HEK293T (cell line): ENCODE data around the gene TESK2.

Source experiments
- CTCF ChIA-PET: fragments of 350-600 bp; formaldehyde crosslinking; extraction: SDS; loops from one replicate; lab custom pipeline; 2021; ENCODE audit warnings: antibody characterized with exemption, inconsistent platforms; lab: Yijun Ruan, JAX
- POLR2A ChIA-PET: fragments of 350-600 bp; formaldehyde crosslinking; extraction: SDS; loops from one replicate; lab custom pipeline; 2020; ENCODE audit warnings: antibody characterized with exemption, inconsistent platforms; lab: Yijun Ruan, JAX
- DNase-seq: peaks from one replicate; pipeline ENCODE4 v3.0.0; 2012; ENCODE audit warnings: mixed read lengths; ENCODE audit errors: extremely low spot score
- ARNT ChIP-seq: fragments of 450-650 bp; IDR thresholded peaks from 2 replicates; pipeline ENCODE4 v1.6.1; 2017; ENCODE audit warnings: mild to moderate bottlenecking
- BHLHE40 ChIP-seq: fragments of 450-650 bp; IDR thresholded peaks from 2 replicates; pipeline ENCODE4 v1.6.1; 2016; ENCODE audit warnings: mild to moderate bottlenecking, moderate library complexity, borderline replicate concordance
- CTBP1 ChIP-seq: fragments of 450-650 bp; IDR thresholded peaks from 2 replicates; pipeline ENCODE4 v1.6.1; 2016; ENCODE audit warnings: borderline replicate concordance
- ELF4 ChIP-seq: fragments of 450-650 bp; IDR thresholded peaks from 2 replicates; pipeline ENCODE4 v1.6.1; 2017; ENCODE audit warnings: antibody characterized with exemption
- FOXA1 ChIP-seq: fragments of 450-650 bp; IDR thresholded peaks from 2 replicates; pipeline ENCODE4 v1.6.1; 2016; ENCODE audit warnings: mild to moderate bottlenecking
- FOXK2 ChIP-seq: fragments of 450-650 bp; IDR thresholded peaks from 2 replicates; pipeline ENCODE4 v1.6.1; 2016; ENCODE audit warnings: mild to moderate bottlenecking
- FOXM1 ChIP-seq: fragments of 450-650 bp; IDR thresholded peaks from 2 replicates; pipeline ENCODE4 v1.6.1; 2017; ENCODE audit warnings: mild to moderate bottlenecking, borderline replicate concordance
- HDGF ChIP-seq: fragments of 450-650 bp; IDR thresholded peaks from 2 replicates; pipeline ENCODE4 v1.6.1; 2017; ENCODE audit warnings: antibody characterized with exemption, borderline replicate concordance
- L3MBTL2 ChIP-seq: fragments of 450-650 bp; conservative IDR thresholded peaks from 2 replicates; pipeline ENCODE4 v1.6.1; 2016; ENCODE audit warnings: mild to moderate bottlenecking
- LEF1 ChIP-seq: fragments of 450-650 bp; IDR thresholded peaks from 2 replicates; pipeline ENCODE4 v1.6.1; 2017; ENCODE audit warnings: mild to moderate bottlenecking, borderline replicate concordance
- NFRKB ChIP-seq: fragments of 450-650 bp; IDR thresholded peaks from 2 replicates; pipeline ENCODE4 v1.6.1; 2016; ENCODE audit warnings: mild to moderate bottlenecking, moderate library complexity
- PKNOX1 ChIP-seq: fragments of 450-650 bp; IDR thresholded peaks from 2 replicates; pipeline ENCODE4 v1.6.1; 2016
- SP1 ChIP-seq: fragments of 450-650 bp; IDR thresholded peaks from 2 replicates; pipeline ENCODE4 v1.6.1; 2017
- SUZ12 ChIP-seq: fragments of 450-650 bp; IDR thresholded peaks from 2 replicates; pipeline ENCODE4 v1.6.1; 2016; ENCODE audit warnings: mild to moderate bottlenecking
- TARDBP ChIP-seq: fragments of 450-650 bp; IDR thresholded peaks from 2 replicates; pipeline ENCODE4 v1.6.1; 2016
- ZNF384 ChIP-seq: fragments of 450-650 bp; IDR thresholded peaks from 2 replicates; pipeline ENCODE4 v1.6.1; 2016

The TESK2 gene

GRCh38 chr1:45421935-45422334 lies 69.0 kb downstream of the TESK2 start:
- TF ChIP-seq ZNF384 (no peak), PKNOX1 (no peak), BHLHE40 (no peak), LEF1 (no peak), SUZ12 (no peak), ARNT (no peak), L3MBTL2 (no peak), NFRKB (no peak), TARDBP (no peak), SP1 (no peak), HDGF (no peak)
- DNase-seq = no peak
- ChIA-PET CTCF (no interaction called here), POLR2A (interaction anchor here (1.1 kb wide), 1 partner anchor 119 kb away, joined by 3 read pairs; no protein-coding TSS in a partner anchor)

GRCh38 chr1:45414746-45415145 lies 76.2 kb downstream of the TESK2 start:
- ChIA-PET CTCF (no interaction called here), POLR2A (interaction anchor here (0.9 kb wide), 1 partner anchor 783 kb away, joined by 3 read pairs; no protein-coding TSS in a partner anchor)
- DNase-seq = no peak
- TF ChIP-seq SP1 (no peak), TARDBP (no peak), NFRKB (no peak), FOXM1 (no peak), PKNOX1 (no peak), FOXA1 (no peak), SUZ12 (no peak), ZNF384 (no peak), ELF4 (no peak)

GRCh38 chr1:45412899-45413298 lies 78.1 kb downstream of the TESK2 start:
- no peak for TF ChIP-seq BHLHE40
- no peak for TF ChIP-seq PKNOX1
- no peak for TF ChIP-seq L3MBTL2
- no peak for TF ChIP-seq NFRKB
- no peak for TF ChIP-seq SUZ12
- TF ChIP-seq SP1 = no peak
- TF ChIP-seq ELF4 = no peak
- POLR2A ChIA-PET = interaction anchor here (1.5 kb wide), 1 partner anchor 11 kb away, joined by 3 read pairs; no protein-coding TSS in a partner anchor

GRCh38 chr1:45411510-45411899 lies 79.5 kb downstream of the TESK2 start:
- CTCF ChIA-PET = no interaction called here
- POLR2A ChIA-PET = interaction anchor here (1.5 kb wide), 1 partner anchor 13 kb away, joined by 3 read pairs; no protein-coding TSS in a partner anchor
- no peak for DNase-seq
- TF ChIP-seq SP1 (no peak), FOXM1 (no peak), TARDBP (no peak), NFRKB (no peak), SUZ12 (no peak), HDGF (no peak), FOXA1 (no peak), ARNT (no peak), PKNOX1 (no peak)

More at GRCh38 chr1:45412899-45413298, 78.1 kb downstream of the TESK2 start:
- CTCF ChIA-PET = interaction anchor here (1.1 kb wide), 3 partner anchors 11 to 87 kb away, joined by 3 to 4 read pairs (median 3); partner anchors contain the start of genes CCDC163 and MMACHC
- DNase-seq = no peak

- TF ChIP-seq HDGF (no peak), NFRKB (no peak), SUZ12 (no peak), ARNT (no peak), ZNF384 (no peak), FOXM1 (no peak), FOXA1 (no peak), FOXK2 (no peak), L3MBTL2 (no peak), SP1 (no peak), TARDBP (no peak), PKNOX1 (no peak), BHLHE40 (no peak), ELF4 (no peak), CTBP1 (no peak), LEF1 (no peak)
- ChIA-PET CTCF (interaction anchor here (0.6 kb wide), 1 partner anchor 622 kb away, joined by 3 read pairs; no protein-coding TSS in a partner anchor), POLR2A (interaction anchor here (1.5 kb wide), 1 partner anchor 13 kb away, joined by 3 read pairs; no protein-coding TSS in a partner anchor)
- DNase-seq = no peak
Observed at GRCh38 chr1:45410850-45411509, 80.0 kb downstream of the TESK2 start.
